Activated CD8-positive, alpha-beta memory T cell treated with anti-CD3 and anti-CD28 coated beads for 48 hours (primary cell): Measurements from ENCODE around the gene GRXCR2.
A peak's percentile ranks its signal among the peaks of the same experiment; 100 is the strongest.
"Not testable (repeated sequence)": the region's sequence is repeated elsewhere in the genome, so short reads cannot be mapped to it uniquely, and the experiment has no call there.

Source experiments
- DNase-seq, 3 experiments: peaks; one replicate each; pipeline ENCODE4 v3.0.0-alpha.2; 2020; ENCODE audit warnings: low read depth in 2 of 3, low spot score in 2 of 3

The GRXCR2 gene

DNA sequence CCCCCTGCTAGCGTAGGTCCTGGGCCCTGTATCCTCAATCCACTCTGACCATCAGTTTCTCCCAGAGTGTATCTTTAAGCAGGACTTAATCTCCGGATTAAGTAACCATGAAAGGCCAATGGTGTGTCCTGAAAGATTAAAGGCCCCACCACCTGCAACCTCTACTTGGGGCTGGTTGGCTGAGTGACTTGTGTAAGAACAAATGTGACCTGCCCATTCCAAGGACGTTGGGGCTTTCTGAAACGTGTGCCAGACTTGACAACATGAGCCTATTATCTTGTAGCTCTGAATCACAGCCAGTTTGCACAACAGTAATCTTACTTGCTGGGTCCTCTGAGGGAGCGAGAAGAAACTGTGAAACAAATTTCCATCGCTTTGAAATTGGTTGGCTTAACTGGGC lies 34.5 kb downstream of the GRXCR2 start:
- no peak for DNase-seq

DNA sequence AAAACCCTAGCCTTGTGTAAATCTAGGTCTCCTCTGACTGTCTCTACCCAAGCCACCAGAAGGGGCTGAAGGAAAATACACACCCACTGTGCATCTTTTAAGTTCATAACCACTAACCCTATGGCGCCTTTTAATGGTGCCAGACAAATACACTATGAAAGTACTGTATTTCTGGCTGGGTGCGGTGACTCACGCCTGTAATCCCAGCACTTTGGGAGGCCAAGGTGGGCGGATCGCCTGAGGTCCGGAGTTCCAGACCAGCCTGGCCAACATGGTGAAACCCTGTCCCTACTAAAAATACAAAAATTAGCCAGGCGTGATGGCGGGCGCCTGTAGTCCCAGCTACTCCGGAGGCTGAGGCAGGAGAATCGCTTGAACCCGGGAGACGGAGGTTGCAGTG lies 36.6 kb downstream of the GRXCR2 start:
- DNase-seq: not testable (repeated sequence)

DNA sequence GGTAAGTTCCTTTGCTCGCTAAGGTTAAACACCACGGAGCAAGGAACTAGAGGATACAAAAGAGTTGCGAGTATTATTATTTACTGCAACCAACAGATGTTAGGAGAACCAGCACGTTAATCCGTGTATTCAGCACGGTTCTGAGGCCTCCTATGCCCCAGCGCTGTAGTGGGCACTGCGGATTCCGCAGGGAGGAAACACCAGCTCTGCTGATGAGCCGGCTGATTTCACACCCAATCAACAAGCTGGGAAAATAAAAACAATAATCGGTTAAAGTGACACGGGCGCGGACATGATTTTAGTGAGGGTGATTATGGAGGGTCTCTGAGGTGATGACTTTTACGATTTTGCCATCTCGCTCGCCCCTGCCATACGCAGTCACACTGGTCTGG lies 37.0 kb downstream of the GRXCR2 start:
- DNase-seq: no peak

DNA sequence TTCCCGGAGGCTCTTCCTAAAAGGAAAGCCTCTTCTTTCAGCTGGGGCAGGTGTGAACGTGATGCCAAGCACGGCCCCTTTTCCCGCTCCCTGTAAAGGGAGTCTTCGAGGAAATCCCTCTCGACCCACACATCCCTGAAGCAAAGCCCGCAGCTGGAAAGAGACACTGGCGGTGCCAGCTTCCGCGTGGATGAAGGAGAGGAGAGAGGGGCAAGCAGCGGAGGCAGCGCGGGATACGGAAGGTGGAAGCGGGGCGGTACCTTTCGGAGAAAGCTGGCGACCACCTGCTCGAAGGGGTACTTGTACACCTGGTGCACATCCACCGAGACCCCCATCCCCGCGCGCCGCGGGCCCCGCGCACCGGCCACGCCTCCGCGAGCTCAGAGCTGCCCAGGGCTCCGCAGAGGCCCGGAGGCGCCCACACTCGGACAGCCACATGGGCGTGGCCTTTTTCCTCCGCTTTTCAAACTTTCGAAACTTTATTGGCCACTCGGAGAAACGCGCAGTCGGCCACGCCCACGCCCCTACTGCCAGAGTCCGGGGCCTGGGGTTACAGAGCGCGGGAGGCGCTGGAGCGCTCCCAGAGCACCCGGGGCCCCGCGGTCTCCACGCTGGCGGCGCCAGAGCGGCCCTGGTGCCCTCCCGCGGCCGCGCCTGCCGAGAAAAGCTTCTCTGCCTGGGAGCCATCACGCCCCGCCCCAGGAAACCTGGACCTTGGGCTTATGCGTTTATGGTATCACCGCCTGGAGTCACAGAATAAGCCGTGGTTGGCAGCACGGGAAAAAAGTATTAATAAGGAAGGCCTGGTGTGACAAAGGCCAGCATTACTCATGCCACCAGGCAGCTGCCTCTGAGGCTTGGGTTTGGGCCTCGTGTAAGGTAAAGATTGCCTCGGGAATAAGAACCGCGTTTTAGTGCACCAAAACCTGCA lies 37.6 kb downstream of the GRXCR2 start, which contains the start of gene PRELID2:
PRELID2 (minus strand) TSS at position 426 of the 931 bp plus-strand sequence; CDS start at position 335, 91 bp downstream.
- DNase-seq: peak; percentile 13 to 35 (median 15)

DNA sequence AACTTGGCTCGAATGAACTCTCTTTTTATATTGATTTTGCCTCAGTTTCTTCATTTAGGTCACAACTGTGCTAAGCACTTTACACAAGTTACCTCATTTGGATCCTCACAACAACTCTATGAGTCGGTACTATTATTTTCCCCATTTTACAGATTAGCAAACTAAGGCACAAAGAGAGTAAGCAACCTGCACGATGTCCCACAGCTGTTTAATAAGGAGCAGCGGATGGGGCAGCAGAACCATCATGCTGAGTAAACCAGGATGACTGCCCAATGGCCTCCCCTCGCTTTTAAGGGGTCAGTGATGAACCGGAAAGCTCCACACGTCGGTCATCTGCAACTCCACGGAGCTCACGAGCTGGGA lies 38.3 kb downstream of the GRXCR2 start:
- DNase-seq: no peak

- DNase-seq: no peak
These were observed 39.1 kb downstream of the GRXCR2 start for GRCh38 chr5:145833631-145834200.

- no peak for DNase-seq
These were observed 42.2 kb downstream of the GRXCR2 start for GRCh38 chr5:145830594-145830993.

GRCh38 chr5:145829708-145830361 lies 43.0 kb downstream of the GRXCR2 start:
- DNase-seq: no peak

DNA sequence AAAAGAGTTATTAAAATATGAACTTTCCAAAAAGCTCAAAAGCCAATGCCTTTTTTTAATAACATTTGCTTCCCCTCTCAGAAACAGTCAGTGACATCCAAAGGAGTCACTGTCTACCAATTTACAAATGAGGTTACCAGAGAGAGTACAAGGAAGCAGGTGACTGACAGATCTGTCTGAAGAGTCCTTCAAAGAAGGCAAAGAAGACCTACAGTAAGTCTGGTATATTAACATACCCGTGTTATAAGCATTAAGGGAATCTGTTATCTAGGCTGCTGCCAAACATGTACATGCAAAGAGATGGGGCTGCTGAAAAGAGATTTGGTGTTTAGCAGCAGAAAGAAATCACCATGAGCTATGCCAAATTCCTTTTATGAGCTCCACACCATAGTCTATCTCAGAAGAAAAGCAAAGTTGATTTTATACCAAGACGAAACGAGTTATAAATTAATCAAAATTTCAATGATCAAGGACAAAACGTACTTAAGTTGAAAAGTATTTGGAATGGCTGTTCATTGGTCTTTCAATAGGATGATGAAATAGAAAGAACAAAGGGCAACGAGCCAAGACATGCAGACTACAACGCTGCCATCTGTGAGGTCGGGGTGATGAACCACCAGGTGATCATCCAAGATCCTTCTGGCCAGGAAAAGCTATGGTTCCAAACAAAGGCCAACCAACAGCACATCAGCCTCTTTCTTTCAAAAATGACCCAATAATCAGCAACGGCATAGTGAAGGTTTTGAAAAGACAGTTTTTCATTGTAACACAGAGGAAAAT lies 45.7 kb downstream of the GRXCR2 start:
- DNase-seq: no peak

GRCh38 chr5:145825751-145826180 lies 47.0 kb downstream of the GRXCR2 start:
- DNase-seq: no peak

- no peak for DNase-seq
These were observed 48.8 kb downstream of the GRXCR2 start for GRCh38 chr5:145824040-145824439.

DNA sequence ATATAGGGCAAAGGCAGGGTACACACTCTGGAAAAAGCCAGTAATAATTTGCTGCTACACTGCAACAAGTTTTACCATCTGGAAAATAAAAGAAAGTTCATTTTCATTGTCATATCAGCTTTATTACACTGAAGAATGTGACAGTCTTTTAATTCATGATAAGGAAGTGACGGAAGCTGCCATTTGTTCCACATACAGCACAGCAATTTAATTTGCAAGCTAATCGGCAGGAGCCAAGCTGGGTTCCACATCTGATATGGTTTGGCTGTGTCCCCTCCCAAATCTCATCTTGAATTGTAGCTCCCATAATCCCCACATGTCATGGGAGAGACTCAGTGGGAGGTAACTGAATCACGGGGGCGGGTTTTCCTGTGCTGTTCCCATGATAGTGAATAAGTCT lies 54.2 kb downstream of the GRXCR2 start:
- DNase-seq: no peak

DNA sequence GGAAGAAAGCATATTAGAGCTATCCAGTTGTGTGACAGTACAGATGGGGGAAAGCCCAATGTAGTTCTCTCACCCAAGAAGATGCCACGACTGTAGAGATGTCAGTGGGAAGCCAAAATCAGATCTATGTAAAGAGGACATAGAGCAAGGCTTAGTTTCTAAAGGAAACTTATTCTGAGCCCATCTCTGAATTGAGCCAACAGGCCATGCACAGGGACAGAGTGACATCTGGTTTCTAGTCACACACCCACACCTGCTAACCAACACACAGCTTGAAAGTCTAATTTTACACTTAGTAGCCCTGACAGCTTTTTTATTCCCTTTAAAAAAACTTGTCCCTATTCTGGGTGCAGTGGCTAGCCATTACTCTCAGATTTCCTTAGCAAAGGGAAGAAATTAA lies 59.9 kb downstream of the GRXCR2 start:
- DNase-seq: no peak

- no peak for DNase-seq
These were observed 60.8 kb downstream of the GRXCR2 start for GRCh38 chr5:145811834-145812625.
